ENCODE data around the gene DNAJC15.
"Not testable (repeated sequence)": the region's sequence is repeated elsewhere in the genome, so short reads cannot be mapped to it uniquely, and the experiment has no call there.

The DNAJC15 gene

GRCh38 chr13:43042410-43042921, 19.1 kb downstream of the DNAJC15 start:
- TF ChIP-seq CTCF (IDR thresholded peaks at IDR 0.05; ENCODE audit: insufficient read depth, low read depth, low read length, missing control alignments): no peak
- no peak for DNase-seq (ENCODE audit: low read depth)
- H3K4me3 ChIP-seq (ENCODE audit: low read length): no peak overlapping the region

- no peak for TF ChIP-seq CTCF (IDR thresholded peaks at IDR 0.05; ENCODE audit: insufficient read depth, low read depth, low read length, missing control alignments)
- no peak for DNase-seq (ENCODE audit: low read depth)
- no peak overlapping the region for H3K4me3 ChIP-seq (ENCODE audit: low read length)
Observed at GRCh38 chr13:43044720-43045301, 21.4 kb downstream of the DNAJC15 start.

- not testable (repeated sequence) for H3K4me3 ChIP-seq (ENCODE audit: low read length)
- DNase-seq (ENCODE audit: low read depth): peak; percentile 49
Observed at GRCh38 chr13:43045302-43045773, 22.0 kb downstream of the DNAJC15 start.

- no peak for TF ChIP-seq CTCF (IDR thresholded peaks at IDR 0.05; ENCODE audit: insufficient read depth, low read depth, low read length, missing control alignments)
- DNase-seq (ENCODE audit: low read depth): no peak
Observed at GRCh38 chr13:43046259-43046658, 22.9 kb downstream of the DNAJC15 start.

DNA sequence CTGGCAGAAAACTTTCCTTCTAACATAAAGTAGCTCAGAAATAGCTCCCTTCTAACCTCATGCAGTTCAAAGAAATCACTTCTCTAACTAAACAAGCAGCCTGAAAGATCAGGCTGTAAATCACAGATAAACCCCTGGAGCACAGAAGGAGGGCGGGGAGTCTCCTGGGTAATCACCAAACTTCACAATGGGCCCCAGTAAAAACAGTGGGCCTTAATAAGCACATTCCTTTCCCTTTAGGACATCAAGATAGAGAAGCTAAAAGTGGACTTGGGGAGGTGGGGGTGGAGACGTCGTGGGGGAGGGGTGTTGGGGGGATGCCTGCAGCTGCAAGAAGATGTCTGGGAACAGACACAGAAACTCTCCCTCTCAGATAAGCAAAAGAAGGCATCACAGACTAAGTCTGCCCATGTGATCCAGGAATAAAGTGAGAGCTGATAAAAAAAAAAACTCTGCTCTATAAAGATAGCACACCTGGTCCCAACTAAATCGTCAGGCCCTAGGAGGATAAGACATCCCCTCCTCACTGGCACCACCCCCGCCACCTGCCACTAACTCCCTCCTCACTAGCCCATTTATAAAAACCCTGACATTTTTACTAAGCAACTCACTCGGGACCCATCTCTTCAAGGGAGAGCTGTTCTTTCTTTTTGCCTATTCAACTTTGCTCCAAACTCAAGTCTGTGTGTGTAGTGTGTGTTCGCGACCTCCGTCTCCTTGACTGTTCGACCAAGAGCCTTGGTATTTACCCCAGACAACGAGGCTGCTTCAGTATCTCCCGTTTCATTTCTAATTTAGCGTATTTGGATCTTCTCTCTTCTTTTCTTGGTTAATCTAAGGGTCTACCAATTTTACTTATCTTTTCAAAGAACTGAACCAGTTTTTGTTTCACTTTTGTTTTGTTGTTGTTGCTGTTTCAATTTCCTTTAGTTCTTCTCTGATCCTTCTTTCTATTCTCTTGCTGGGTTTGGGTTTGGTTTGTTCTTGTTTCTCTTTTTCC, 31.7 kb downstream of the DNAJC15 start:
- no peak for TF ChIP-seq CTCF (IDR thresholded peaks at IDR 0.05; ENCODE audit: insufficient read depth, low read depth, low read length, missing control alignments)
- peak; percentile 52 for DNase-seq (ENCODE audit: low read depth)
- H3K4me3 ChIP-seq (ENCODE audit: low read length): peak overlapping the region; percentile 3

More at GRCh38 chr13:43046259-43046658, 22.9 kb downstream of the DNAJC15 start:
- H3K4me3 ChIP-seq (ENCODE audit: low read length): no peak overlapping the region

GRCh38 chr13:43057653-43058317, 34.4 kb downstream of the DNAJC15 start:
- TF ChIP-seq CTCF (IDR thresholded peaks at IDR 0.05; ENCODE audit: insufficient read depth, low read depth, low read length, missing control alignments): no peak
- H3K4me3 ChIP-seq (ENCODE audit: low read length): no peak overlapping the region

DNA sequence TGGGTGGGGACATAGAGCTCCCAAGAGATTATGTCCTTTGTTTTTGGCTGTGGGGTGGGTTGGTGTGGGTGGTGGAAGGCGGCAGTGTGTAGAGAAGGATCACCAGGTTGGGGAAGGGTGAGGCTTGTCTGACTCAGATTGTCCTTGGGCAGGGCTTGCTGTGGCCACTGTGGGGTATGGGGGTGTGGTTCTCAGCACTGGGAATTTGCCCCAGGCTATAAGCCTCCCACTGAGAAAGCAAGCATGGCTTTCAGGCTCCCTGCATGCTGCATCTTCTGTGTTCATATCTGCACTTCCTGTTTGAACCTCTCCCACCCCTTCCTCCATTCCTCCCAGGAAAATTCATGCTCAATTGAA, 34.9 kb downstream of the DNAJC15 start:
- no peak for TF ChIP-seq CTCF (IDR thresholded peaks at IDR 0.05; ENCODE audit: insufficient read depth, low read depth, low read length, missing control alignments)
- DNase-seq (ENCODE audit: low read depth): peak; percentile 96

More at GRCh38 chr13:43057653-43058317, 34.4 kb downstream of the DNAJC15 start:
- peak; percentile 5 for DNase-seq (ENCODE audit: low read depth)

More for the DNA sequence above, 34.9 kb downstream of the DNAJC15 start:
- H3K4me3 ChIP-seq (ENCODE audit: low read length): no peak overlapping the region
